Dedifferentiated amniotic fluid mesenchymal stem cell (primary cell): Measurements from ENCODE around the gene HSPBP1.

ENCODE experiments used
- DNase-seq: peaks from one replicate; pipeline ENCODE4 v3.0.0-alpha.2; 2016; ENCODE audit errors: extremely low spot score

The HSPBP1 gene

GRCh38 chr19:55275851-55276719 lies 3.8 kb downstream of the HSPBP1 start:
- DNase-seq, result no peak

GRCh38 chr19:55273978-55274707 lies 5.8 kb downstream of the HSPBP1 start:
- DNase-seq, result no peak

DNA sequence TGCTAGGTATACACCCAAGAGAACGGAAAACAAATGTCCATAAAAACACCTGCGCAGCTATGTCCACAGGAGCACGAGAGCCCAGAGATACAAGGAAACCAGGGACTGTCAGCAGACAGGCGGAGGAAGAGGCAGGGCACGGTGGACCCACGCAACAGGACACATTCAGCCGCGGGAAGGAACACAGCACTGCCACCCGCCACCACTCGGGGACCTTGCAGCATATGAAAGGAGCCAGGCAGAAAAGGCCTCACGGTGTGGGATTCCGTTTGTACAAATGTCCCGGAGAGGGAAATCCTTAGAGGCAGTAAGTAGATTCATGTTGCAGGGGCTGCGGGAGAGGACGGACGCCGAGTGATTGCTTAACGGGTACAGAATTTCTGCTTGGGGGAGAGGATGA lies 7.8 kb downstream of the HSPBP1 start:
- no peak for DNase-seq

DNA sequence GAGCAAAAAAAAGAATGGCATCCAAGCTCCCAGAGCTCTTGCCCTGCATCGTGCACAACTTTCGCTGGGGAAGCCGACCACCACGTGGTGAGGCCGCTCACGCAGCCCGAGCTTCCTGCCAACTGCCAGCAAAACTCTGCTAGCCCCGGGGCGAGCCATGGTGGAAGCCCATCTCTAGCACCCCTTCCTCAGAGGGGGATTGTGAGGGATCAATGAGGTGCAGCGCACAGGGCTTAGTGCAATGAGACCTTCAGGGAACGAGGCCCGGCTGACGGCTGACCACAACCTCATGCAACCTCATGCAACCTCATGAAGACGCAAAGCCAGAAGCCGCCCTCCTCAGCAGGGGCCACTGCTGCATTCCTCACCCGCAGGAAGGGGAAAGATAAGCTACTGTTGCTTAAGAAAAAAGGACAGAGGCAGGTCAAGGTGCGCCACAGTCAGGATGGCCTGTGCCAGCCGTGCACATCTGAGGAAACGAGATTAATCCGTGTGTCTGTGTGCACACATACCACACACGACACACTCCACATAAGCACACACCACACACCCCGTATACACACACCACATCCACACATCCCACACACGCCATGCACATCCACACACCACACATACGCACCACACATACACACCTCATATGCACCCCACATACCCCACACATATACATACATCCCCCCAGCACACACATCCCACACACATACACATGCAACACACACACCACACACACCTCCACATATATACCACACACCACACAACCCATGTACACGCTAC lies 9.6 kb downstream of the HSPBP1 start:
- no peak for DNase-seq

DNA sequence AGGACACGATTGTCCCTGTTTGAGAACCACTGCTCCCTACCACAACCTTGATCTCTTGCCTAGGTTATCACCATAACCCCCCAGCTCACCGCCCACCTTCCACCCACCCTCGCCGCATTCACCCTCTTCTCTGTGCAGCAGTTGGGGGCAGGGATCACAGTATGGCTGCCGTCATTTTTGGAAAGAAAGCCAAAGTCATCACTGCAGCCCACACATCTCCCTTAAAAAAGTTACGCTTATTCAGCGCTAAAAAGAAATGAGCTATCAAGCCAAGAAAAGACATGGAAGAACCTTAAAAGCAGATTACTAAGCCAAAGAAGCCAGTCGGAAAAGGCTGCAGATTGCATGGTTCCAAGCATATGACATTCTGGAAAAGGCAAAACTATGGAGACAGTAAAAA lies 10.6 kb downstream of the HSPBP1 start:
- DNase-seq, result no peak

- no peak for DNase-seq
These were observed 13.1 kb downstream of the HSPBP1 start for GRCh38 chr19:55266840-55267239.

DNA sequence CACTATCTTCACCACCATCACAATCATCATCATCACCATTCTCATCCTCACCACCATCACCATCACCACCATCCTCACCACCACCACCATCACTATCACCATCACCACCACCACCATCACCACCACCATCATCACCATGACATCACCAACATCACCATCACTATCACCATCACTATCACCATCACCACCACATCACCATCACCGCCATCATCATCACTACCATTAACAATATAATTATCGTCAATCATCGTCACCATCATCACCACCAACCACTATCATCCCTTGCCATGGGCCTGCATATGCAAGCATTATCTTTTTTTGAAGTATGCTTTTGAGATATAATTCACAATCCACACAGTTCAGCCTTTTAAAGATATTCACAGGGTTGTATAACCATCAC lies 13.5 kb downstream of the HSPBP1 start:
- DNase-seq, result no peak

DNA sequence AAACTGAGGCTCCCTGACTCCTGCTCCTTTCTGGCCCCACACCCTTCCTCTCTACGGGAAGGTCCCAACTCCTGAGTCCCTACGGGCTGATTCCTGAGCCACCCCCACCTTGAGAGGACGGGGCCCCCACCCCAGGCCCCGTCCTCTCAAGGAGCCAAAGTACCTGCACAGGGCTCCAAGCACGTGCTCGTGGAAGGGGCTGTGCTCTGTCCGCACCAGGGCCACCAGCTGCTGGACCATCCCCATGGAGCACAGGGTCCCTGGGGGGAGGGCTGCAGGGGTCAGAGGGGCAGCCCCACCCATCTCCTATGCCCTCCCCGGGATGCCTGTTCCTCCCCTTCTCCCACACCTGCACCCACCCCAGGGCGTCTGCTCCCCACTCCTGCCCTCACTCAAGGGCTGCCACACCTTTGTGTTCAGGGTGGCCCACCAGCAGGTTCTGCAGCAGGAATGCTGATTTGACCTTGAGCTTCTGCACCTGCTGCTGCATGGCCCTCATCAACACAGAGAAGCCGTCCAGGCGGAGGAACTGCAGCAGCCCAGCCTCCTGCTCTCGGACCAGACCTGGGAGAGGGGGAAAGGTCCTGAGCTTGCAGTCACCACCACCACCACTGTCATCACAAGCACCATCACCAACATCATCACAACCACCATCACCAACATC lies 14.1 kb downstream of the HSPBP1 start:
- no peak for DNase-seq

GRCh38 chr19:55265173-55265572 lies 14.7 kb downstream of the HSPBP1 start:
- DNase-seq, result no peak

DNA sequence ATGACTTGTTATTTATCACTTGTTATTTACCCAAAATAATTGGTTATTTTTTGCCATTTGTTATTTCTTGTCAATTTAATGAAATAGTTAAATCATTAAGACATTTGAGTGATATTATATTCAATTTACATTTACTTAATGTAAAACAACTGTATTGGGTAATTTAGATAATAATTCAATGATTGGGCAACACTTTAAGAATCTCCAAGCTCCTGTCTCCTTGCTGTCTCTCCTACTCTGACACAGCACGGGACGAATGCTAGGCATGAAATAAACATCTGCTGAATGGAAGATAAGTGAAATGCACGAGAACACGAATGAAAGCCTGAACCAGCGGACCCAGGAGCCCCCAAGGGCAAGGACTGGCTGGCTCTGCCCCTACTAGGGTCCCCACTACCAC lies 15.4 kb downstream of the HSPBP1 start:
- DNase-seq, result no peak

GRCh38 chr19:55262359-55262758 lies 17.6 kb downstream of the HSPBP1 start:
- DNase-seq, result no peak

DNA sequence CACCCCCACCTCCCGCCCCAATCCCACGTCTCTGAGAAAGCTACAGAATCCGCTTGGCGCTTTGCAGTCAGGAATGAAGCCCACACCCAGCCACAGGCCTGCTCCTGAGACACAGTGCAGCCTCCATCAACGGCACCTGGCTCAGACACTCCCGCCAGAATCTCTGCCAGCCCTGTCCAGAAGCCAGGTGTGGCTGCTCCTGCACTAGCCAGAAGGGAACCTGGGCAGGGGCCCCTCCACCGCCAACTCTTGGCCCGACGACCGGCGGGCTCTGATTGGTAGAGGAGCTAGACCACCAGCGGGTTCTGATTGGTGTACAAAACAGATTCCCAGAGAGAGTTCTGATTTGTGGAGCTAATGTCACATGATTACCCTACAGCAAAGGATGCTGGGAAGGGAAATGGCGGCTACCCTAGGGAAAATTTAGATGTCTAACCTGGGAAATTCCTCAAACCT lies 18.2 kb downstream of the HSPBP1 start:
- DNase-seq, result no peak

- DNase-seq, result no peak
These were observed 20.2 kb downstream of the HSPBP1 start for GRCh38 chr19:55259540-55260210.

GRCh38 chr19:55258828-55259539 lies 20.9 kb downstream of the HSPBP1 start, which contains the start of gene PPP6R1:
TSS of gene PPP6R1 (minus strand) at chr19:55259017. CDS start at chr19:55247103, 11,914 bp downstream.
- peak; percentile 100 for DNase-seq

- DNase-seq, result no peak
These were observed 21.5 kb downstream of the HSPBP1 start for GRCh38 chr19:55258476-55258827.

DNA sequence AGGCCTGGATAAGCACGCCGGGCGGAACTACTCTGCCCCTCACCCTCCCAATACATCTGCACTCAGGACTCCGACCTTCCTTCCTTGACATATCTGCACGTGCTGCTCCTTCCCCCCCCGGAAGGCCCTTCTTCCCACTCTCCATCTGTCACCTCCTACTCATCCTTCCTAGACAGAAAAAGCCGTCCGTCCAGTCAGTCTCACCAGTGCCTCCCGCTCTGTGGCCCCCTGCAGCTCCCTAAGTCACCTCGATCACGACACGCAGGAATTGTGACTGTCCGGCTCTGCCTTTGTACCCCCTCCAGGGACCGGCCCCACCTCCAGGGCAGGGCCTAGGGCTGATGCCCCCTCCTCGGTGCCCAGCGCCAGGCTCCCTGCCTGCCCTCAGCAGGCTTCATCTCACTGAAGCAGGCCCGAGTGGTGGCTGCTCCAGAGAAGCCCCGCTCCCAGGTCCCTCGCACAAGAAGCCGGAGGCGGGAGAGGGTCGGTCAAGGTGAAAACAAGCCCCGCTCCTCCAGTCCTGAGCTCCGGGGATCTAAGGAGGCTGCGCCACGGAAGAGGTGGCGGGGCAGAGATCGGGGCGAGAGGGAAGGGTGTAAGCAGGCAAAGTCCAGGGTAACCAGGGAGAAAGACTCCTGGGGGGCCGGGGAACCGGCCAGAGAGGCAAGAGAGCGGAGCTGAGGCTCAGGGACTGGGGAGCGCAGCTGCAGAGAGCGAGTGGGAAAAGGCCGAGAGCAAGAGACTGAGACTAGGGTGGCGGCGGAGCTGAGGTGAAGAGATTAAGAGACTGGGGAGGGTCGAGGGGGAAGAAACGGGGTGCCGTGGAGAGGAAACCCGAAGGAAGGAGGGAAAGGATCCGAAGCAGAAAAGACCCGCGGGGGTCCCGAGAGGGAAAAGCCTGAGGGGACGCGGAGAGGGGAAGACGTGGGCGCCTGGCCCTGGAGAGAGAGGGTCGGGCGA lies 22.2 kb downstream of the HSPBP1 start:
- DNase-seq, result no peak

- DNase-seq, result no peak
These were observed 23.1 kb downstream of the HSPBP1 start for GRCh38 chr19:55256562-55257460.
